Endothelial cell of umbilical vein (primary cell): ENCODE measurements around the gene S100A13. TPM values are rescaled to one million over a fixed set of nuclear protein-coding genes. Genes with fewer than 3 reads are reported as not detected.

Experiments used
- BruUV-seq: library from RNA; stranded (reverse); fragments of 400-500 nt; replicated peaks from 2 replicates; lab custom pipeline; 2021; lab: Mats Ljungman, UMichigan
- CTCF ChIA-PET: fragments of 300-600, 350-600 bp; sonication (Branson Sonifier 250); formaldehyde crosslinking; loops from one replicate; lab custom pipeline; 2021; ENCODE audit warnings: antibody characterized with exemption, inconsistent platforms; lab: Charles Lee
- POLR2A ChIA-PET: fragments of 300-600, 350-600 bp; sonication (Branson Sonifier 250); formaldehyde crosslinking; loops from one replicate; lab custom pipeline; 2021; ENCODE audit warnings: antibody characterized with exemption, inconsistent platforms; lab: Charles Lee
- DNase-seq: peaks from one replicate; pipeline ENCODE4 v3.0.0-alpha.2; 2011; ENCODE audit warnings: low read depth, low spot score
- FAIRE-seq: peaks from 2 replicates; lab custom pipeline; 2011; peaks lifted over from hg19 to GRCh38; lab: Jason Lieb, UNC
- H2AFZ ChIP-seq: 2 replicates; pipeline ENCODE4 v1.6.0; 2012; ENCODE audit warnings: low read depth, low read length, control low read depth, inconsistent platforms
- H3K27ac ChIP-seq: 2 replicates; pipeline ENCODE4 v1.5.1; 2011; ENCODE audit warnings: low read depth, mild to moderate bottlenecking, control low read depth, low read length, moderate library complexity; ENCODE audit not compliant: insufficient read depth
- H3K27me3 ChIP-seq, 2 experiments: 2 replicates each; pipeline versions ENCODE4 v1.6.0 to v1.6.1; 2011; ENCODE audit warnings: low read length in 2 of 2, mixed read lengths in 1 of 2; ENCODE audit not compliant: control insufficient read depth in 2 of 2, insufficient read depth in 2 of 2
- H3K36me3 ChIP-seq, 2 experiments: 2 replicates in 1 of 2; 3 replicates in 1 of 2; pipeline ENCODE4 v1.5.1; 2011; ENCODE audit warnings: low read length in 2 of 2, mild to moderate bottlenecking in 1 of 2, moderate library complexity in 1 of 2; ENCODE audit not compliant: control insufficient read depth in 2 of 2, insufficient read depth in 2 of 2; ENCODE audit errors: extremely low read depth in 1 of 2
- H3K4me1 ChIP-seq: 3 replicates; pipeline ENCODE4 v1.5.1; 2011; ENCODE audit warnings: mild to moderate bottlenecking, low read length; ENCODE audit not compliant: control insufficient read depth, insufficient read depth; ENCODE audit errors: extremely low read depth
- H3K4me2 ChIP-seq: 2 replicates; pipeline ENCODE4 v1.6.1; 2011; ENCODE audit warnings: low read length, control low read depth, mixed read lengths; ENCODE audit not compliant: insufficient read depth
- H3K4me3 ChIP-seq, 3 experiments: fragments of 200-600 bp in 1 of 3; sonication (generic), shearing (Covaris generic) in 1 of 3; replicated peaks in 1 of 3; 2 replicates each; pipeline ENCODE4 v1.5.1; 2011 to 2016; ENCODE audit warnings: control low read depth in 3 of 3, low read length in 3 of 3, mild to moderate bottlenecking in 2 of 3, inconsistent platforms in 1 of 3, low read depth in 1 of 3, moderate library complexity in 1 of 3; ENCODE audit not compliant: insufficient read depth in 1 of 3
- H3K79me2 ChIP-seq: 2 replicates; pipeline ENCODE4 v1.6.0; 2012; ENCODE audit warnings: low read length, inconsistent platforms; ENCODE audit not compliant: control insufficient read depth, insufficient read depth
- H3K9ac ChIP-seq: replicated peaks from 2 replicates; pipeline ENCODE3; 2011; ENCODE audit warnings: low read length, control low read depth; ENCODE audit not compliant: insufficient read depth; ENCODE audit errors: extremely low read depth
- H3K9me1 ChIP-seq: replicated peaks from 3 replicates; pipeline ENCODE4 v1.6.0; 2011; ENCODE audit warnings: mild to moderate bottlenecking, low read length; ENCODE audit not compliant: control insufficient read depth, insufficient read depth; ENCODE audit errors: extremely low read depth
- H3K9me3 ChIP-seq: replicated peaks from 2 replicates; pipeline ENCODE4 v1.5.1; 2012; ENCODE audit warnings: low read length, inconsistent platforms; ENCODE audit not compliant: control insufficient read depth, insufficient read depth
- H4K20me1 ChIP-seq: replicated peaks from 2 replicates; pipeline ENCODE3; 2011; ENCODE audit warnings: mild to moderate bottlenecking, low read length; ENCODE audit not compliant: control insufficient read depth, insufficient read depth; ENCODE audit errors: extremely low read depth
- EZH2 ChIP-seq: IDR thresholded peaks from 2 replicates; pipeline ENCODE4 v1.6.1; 2012; ENCODE audit warnings: borderline replicate concordance, low read depth, mild to moderate bottlenecking, moderate library complexity, low read length, inconsistent platforms; ENCODE audit not compliant: severe bottlenecking
- GATA2 ChIP-seq: IDR thresholded peaks from 2 replicates; pipeline ENCODE4 v1.7.0; 2011; ENCODE audit warnings: low read depth, mild to moderate bottlenecking, moderate library complexity, mixed read lengths, low read length; ENCODE audit not compliant: insufficient read length, insufficient read depth
- JUN ChIP-seq: IDR thresholded peaks from 2 replicates; pipeline ENCODE4 v1.6.1; 2011; ENCODE audit warnings: borderline replicate concordance, low read depth; ENCODE audit not compliant: insufficient read length, insufficient read depth
- POLR2A ChIP-seq: IDR thresholded peaks from 2 replicates; pipeline ENCODE4 v1.6.1; 2012; ENCODE audit warnings: low read depth, mild to moderate bottlenecking, control low read depth, low read length
- dilution Hi-C: fragments of 300-500 bp; cut with MboI; formaldehyde crosslinking; loops from one replicate; pipeline ENCODE4 v1.15.0; 2019; ENCODE audit warnings: low sequenced_read_pairs; ENCODE audit not compliant: extremely low pct_ligation_motif_present
- intact Hi-C: fragments of 100-400 bp; cut with micrococcal nuclease; formaldehyde crosslinking; loops from one replicate; pipeline ENCODE4 v1.10.0; 2022
- polyA plus RNA-seq, 4 experiments: library from polyadenylated mRNA; depleted of rRNA in 3 of 4; stranded (reverse) in 3 of 4; unstranded in 1 of 4; fragments of >200 nt; gene quantifications; 2 replicates each; pipeline versions ENCODE4 v1.2.1 to v1.2.3, GENCODE V29; 2011 to 2012; ENCODE audit warnings: missing spikeins in 1 of 4
- total RNA-seq: library from RNA; stranded (reverse); gene quantifications from 2 replicates; pipeline ENCODE4 v1.2.3, GENCODE V29; 2021

The S100A13 gene
- total and polyA plus RNA-seq, 2 donors (not counting 3 experiments of a cell fraction or from before 2014, with no cell fraction given): 155 to 360 TPM

DNA sequence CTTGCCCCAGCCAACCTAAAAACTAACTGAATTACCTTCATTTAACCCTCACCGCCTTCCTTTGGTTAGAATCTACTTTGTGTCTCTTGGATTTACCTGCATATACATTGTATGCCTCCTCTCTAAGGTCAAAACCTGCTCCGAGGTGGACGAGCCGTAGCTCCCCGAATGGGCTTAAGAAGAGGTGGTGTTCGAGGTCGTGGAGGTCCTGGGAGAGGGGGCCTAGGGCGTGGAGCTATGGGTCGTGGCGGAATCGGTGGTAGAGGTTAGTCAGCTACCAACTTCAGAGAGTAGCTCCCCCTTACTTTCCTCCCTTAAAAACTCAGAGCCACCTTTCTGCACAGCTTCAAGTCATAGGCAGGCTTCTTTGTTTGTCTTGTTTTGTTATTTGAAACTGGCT is 15.8 kb upstream of the S100A13 start:
- no peaks in the 10 kb centered on the region for H3K9me3 ChIP-seq
- intact Hi-C loops (no loop called here), dilution Hi-C loops (no loop called here)
- H3K4me1 ChIP-seq: no peaks in the 10 kb centered on the region
- no peak overlapping the region for H3K4me3 ChIP-seq
- TF ChIP-seq GATA2 (no peak), POLR2A (no peak), JUN (no peak)
- H3K27me3 ChIP-seq: no peaks in the 10 kb centered on the region
- no peaks in the 10 kb centered on the region for H3K9me1 ChIP-seq
- DNase-seq (no peak), FAIRE-seq (no peak)
- ChIA-PET POLR2A (interaction anchor here (0.6 to 2.1 kb wide), 4 partner anchors 9 to 71 kb away, joined by 3 to 12 read pairs (median 4); partner anchors contain the start of genes CHTOP and S100A13), CTCF (interaction anchor here (0.8 to 2.3 kb wide), 5 partner anchors 8 to 133 kb away, joined by 3 to 11 read pairs (median 6); partner anchors contain the start of gene S100A13)
- peaks cover 2% of the 10 kb centered on the region for H4K20me1 ChIP-seq
- no peak overlapping the region for H3K9ac ChIP-seq
- peaks cover 19% of the 10 kb centered on the region for H3K79me2 ChIP-seq
- H3K27ac ChIP-seq: no peak overlapping the region
- H2AFZ ChIP-seq: no peak overlapping the region
- H3K4me2 ChIP-seq: no peak overlapping the region
- BruUV-seq: no TSS peak
- H3K36me3 ChIP-seq: peaks cover 45 to 46% of the 10 kb centered on the region in 2 experiments

DNA sequence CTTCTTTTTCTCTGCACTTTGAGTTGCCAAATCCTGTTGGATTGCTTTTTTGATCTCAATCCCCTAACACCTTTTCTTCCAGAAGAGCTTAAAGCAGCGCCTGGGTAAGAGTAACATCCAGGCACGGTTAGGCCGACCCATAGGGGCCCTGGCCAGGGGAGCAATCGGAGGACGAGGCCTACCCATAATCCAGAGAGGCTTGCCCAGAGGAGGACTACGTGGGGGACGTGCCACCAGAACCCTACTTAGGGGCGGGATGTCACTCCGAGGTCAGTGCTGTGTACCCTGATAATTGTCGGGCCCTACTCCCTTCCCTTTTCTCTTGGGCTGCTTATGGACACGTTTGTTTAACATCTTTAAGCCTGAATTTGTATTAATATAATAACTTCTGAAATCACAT is 14.9 kb upstream of the S100A13 start:
- H3K36me3 ChIP-seq: peaks cover 48 to 53% of the 10 kb centered on the region in 2 experiments
- intact Hi-C loops: no loop called here

More for the DNA sequence above, 14.9 kb upstream of the S100A13 start:
- Histone ChIP-seq H3K4me1 (no peaks in the 10 kb centered on the region), H2AFZ (no peak overlapping the region), H3K27ac (no peak overlapping the region), H3K9ac (no peak overlapping the region), H3K9me3 (no peaks in the 10 kb centered on the region), H3K4me3 (no peak overlapping the region), H4K20me1 (peaks cover 2% of the 10 kb centered on the region), H3K79me2 (peaks cover 27% of the 10 kb centered on the region), H3K27me3 (no peaks in the 10 kb centered on the region), H3K4me2 (no peak overlapping the region), H3K9me1 (no peaks in the 10 kb centered on the region)
- ChIA-PET POLR2A (interaction anchor here (0.9 kb wide), 1 partner anchor 15 kb away, joined by 3 read pairs; the partner anchor contains the start of gene S100A13), CTCF (interaction anchor here (1.2 to 2.7 kb wide), 2 partner anchors 34 to 70 kb away, joined by 3 to 12 read pairs; no protein-coding TSS in a partner anchor)
- dilution Hi-C loops: no loop called here
- BruUV-seq: no TSS peak
- no peak for FAIRE-seq
- no peak for TF ChIP-seq EZH2
- no peak for DNase-seq
